HG03280 (cell line): ENCODE results near the gene NCKAP5L.
"Not testable (repeated sequence)": the region's sequence is repeated elsewhere in the genome, so short reads cannot be mapped to it uniquely, and the experiment has no call there.

Experiments
- ATAC-seq: cut with Tn5 transposase; IDR thresholded peaks from one replicate; pipeline ENCODE4 v1.9.1; 2021; ENCODE audit warnings: mild to moderate bottlenecking, moderate library complexity; ENCODE audit not compliant: unreplicated experiment

The NCKAP5L gene

GRCh38 chr12:49828133-49829091 lies at the start of gene NCKAP5L:
Gene NCKAP5L, minus strand, starts transcription at chr12:49828413. Its CDS starts 24,369 bp downstream, at chr12:49804044.
- peak; percentile 90 for ATAC-seq

- no peak for ATAC-seq
Observed at GRCh38 chr12:49877066-49877465, 48.9 kb upstream of the NCKAP5L start.

- no peak for ATAC-seq
Observed at GRCh38 chr12:49876070-49876469, 47.9 kb upstream of the NCKAP5L start.

GRCh38 chr12:49875115-49875720 lies 47.0 kb upstream of the NCKAP5L start:
- no peak for ATAC-seq

- ATAC-seq = no peak
Observed at GRCh38 chr12:49874142-49874897, 46.1 kb upstream of the NCKAP5L start.

GRCh38 chr12:49873361-49873934 lies 45.2 kb upstream of the NCKAP5L start:
- no peak for ATAC-seq

- no peak for ATAC-seq
Observed at GRCh38 chr12:49872781-49873181, 44.6 kb upstream of the NCKAP5L start.

- ATAC-seq = no peak
Observed at GRCh38 chr12:49872381-49872780, 44.2 kb upstream of the NCKAP5L start.

- not testable (repeated sequence) for ATAC-seq
Observed at GRCh38 chr12:49871811-49872251, 43.6 kb upstream of the NCKAP5L start.

GRCh38 chr12:49871263-49871561 lies 43.0 kb upstream of the NCKAP5L start:
- ATAC-seq = no peak

GRCh38 chr12:49870501-49871262 lies 42.5 kb upstream of the NCKAP5L start:
- no peak for ATAC-seq

GRCh38 chr12:49869816-49870500 lies 41.7 kb upstream of the NCKAP5L start:
- no peak for ATAC-seq

- ATAC-seq = no peak
Observed at GRCh38 chr12:49868952-49869815, 41.0 kb upstream of the NCKAP5L start.

- ATAC-seq = no peak
Observed at GRCh38 chr12:49868449-49868848, 40.2 kb upstream of the NCKAP5L start.

- ATAC-seq = no peak
Observed at GRCh38 chr12:49867570-49868341, 39.5 kb upstream of the NCKAP5L start.

GRCh38 chr12:49866859-49867569 lies 38.8 kb upstream of the NCKAP5L start:
- no peak for ATAC-seq

- no peak for ATAC-seq
Observed at GRCh38 chr12:49865782-49866135, 37.5 kb upstream of the NCKAP5L start.
